Lower leg skin (tissue), 3 donors: Measurements from ENCODE around the gene E2F7.

Experiments used
- CTCF ChIP-seq, 3 donors: fragments of 450-650 bp; IDR thresholded peaks; one replicate each; pipeline ENCODE4 v1.5.1; 2016; ENCODE audit warnings: antibody characterized with exemption in 3 of 3, mild to moderate bottlenecking in 3 of 3, moderate library complexity in 2 of 3
- POLR2A ChIP-seq, 2 donors: fragments of 450-650 bp; IDR thresholded peaks; one replicate each; pipeline ENCODE4 v1.6.1; 2016 to 2017; ENCODE audit warnings: antibody characterized with exemption in 2 of 2, mild to moderate bottlenecking in 1 of 2, moderate library complexity in 1 of 2

GRCh38 chr12:77113971-77114370, 48.6 kb upstream of the E2F7 start:
- no peak for TF ChIP-seq CTCF (IDR thresholded peaks at IDR 0.05)
- TF ChIP-seq POLR2A (IDR thresholded peaks at IDR 0.05): no peak
